Left ventricle myocardium superior (tissue), 1 donor: ENCODE data around the gene TXN2. TPM values are rescaled to one million over a fixed set of nuclear protein-coding genes. Genes with fewer than 3 reads are reported as not detected.
"Not testable (repeated sequence)": the region's sequence is repeated elsewhere in the genome, so short reads cannot be mapped to it uniquely, and the experiment has no call there.

Experiments
- ATAC-seq: fragments of 200-7000 bp; cut with Tn5 transposase; one replicate; pipeline ENCODE4 v1.9.1; 2020; ENCODE audit warnings: mild to moderate bottlenecking, moderate library complexity
- DNase-seq: peaks from one replicate; pipeline ENCODE4 v3.0.0-alpha.2; 2020
- intact Hi-C: fragments of 100-400 bp; cut with micrococcal nuclease; formaldehyde crosslinking; loops from one replicate; pipeline ENCODE4 v1.11.0; 2022
- total RNA-seq: library from RNA; stranded (reverse); fragmentation: NEBNext Ultra II Directional; extraction: Animal tissue kit (Norgen Biotek cat#: 25700); gene quantifications from one replicate; pipeline ENCODE4 v1.2.1, GENCODE V29; 2021
- donor health status: DM: no; HTN: yes; CAD: no; lungs with severe emphysema.

The TXN2 gene
- total RNA-seq, 1 donor from 2014 or later: 131 TPM

DNA sequence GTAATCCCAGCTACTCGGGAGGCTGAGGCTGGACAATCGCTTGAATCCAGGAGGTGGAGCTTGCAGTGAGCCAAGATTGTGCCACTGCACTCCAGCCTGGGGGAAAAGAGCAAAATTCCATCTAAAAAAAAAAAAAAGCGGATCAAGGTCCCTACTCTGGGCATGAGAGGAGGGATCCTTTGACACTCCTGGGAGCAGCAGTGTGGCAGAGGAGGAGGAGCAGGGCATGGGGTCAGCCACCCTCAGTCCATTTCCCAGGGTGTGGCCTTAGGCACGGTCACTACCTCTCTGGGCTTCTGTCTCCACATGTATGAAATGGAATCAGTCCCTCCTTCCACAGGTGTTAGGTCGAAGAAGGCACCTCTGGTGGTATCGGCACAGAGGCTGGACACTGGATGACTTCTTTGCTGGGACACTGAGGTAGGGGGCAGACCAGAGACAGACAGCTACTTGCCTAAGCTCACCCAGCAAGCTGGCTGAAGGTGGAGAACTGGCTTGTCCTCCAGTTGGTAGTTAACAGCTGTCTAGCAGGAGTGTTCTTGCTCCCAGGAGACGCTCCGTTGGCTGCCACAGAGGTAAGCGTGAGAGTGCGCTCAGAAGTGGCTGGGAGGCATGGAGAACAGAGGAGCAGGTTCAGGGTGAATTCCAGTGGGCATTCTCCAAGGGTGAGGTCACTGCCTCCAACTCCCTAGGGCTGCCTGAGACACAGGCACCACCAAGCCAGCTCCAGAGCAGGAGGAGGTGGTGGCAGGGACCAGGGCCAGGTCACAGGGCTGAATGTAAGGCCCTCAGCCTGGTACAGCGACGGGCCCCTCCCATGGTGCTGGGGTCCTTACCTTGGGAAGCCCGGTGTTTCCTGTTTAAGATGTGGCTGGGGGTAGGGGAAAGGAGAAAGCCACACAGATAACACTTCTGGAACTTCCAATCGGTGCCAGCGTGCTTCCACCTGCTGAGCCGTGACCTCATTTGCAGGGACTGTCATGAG is 19.5 kb downstream of the TXN2 start:
- DNase-seq (peak; percentile 48), ATAC-seq (peak; percentile 48)
- intact Hi-C loops: no loop called here

DNA sequence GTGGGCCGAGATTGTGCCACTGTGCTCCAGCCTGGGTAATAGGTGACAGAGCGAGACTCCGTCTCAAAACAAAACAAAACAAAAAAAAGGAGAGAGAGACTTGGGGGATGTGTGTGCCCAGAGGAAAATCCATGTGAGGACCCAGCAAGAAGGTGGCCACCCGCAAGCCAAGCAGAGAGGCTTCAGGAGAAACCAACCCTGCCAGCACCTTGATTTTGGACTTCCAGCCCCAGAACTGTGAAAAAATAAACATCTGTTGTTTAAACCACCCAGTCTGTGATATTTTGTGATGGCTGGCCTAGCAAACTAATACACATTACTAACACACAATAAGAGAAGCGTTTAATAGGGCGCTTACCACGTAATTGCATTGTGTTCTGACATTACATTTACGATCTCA is 21.2 kb downstream of the TXN2 start:
- no peak for DNase-seq
- ATAC-seq: no peak
- intact Hi-C loops: no loop called here

DNA sequence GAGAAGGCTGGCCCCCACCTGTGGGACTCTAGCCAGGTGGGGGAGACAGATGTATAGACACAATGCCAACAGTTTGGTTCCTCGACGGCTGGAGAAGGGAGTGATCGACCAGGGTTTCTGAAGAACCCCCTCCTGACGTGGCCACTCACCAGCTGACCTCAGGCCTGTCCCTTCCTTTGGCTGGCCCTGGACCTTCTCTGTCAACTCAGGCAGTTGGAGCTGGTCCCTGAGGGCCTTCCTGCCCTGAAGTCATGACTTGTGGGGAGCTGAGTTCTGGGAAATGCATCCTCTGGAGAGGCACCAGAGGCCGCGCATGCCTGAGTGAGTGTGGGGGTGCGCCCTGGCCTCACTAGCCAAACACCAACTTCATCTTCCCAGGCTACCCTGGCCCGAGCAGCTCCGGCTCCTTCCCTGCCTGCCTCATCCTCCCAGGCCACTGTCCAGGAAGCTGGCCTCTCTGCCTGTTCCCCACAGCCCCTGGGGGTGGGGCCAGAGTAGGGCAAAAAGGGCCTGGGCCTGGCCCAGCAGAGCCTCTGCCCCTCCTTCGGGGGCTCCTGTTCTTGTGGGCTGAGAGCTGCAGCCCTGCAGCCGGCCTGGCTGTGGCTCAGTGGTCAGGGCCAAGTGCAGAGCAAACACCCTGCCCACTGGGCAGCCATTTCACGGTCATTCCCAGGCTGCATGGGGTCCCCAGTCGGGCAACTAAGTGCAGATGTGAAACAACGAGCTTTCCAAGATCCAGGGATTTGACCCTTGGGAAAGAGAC is 23.6 kb downstream of the TXN2 start:
- DNase-seq (peak; percentile 77), ATAC-seq (peak; percentile 28)
- intact Hi-C loops: loop anchor here (10.0 kb wide), 1 partner anchor 73 kb away; the partner anchor contains the start of gene MYH9

DNA sequence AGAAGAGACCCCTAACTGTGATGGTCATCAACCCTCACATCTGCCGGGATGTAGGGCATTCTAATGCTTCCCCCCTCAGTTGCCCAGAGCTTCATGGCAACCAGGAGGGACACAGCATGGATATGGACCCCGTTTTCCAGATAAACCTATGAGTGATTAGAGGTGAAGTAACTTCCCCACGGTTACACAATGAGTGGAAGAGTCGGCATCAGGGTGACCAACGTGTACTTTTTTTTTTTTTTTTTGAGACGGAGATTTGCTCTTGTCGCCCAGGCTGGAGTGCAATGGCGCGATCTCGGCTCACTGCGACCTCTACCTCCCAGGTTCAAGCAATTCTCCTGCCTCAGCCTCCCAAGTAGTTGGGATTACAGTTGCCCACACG is 25.0 kb downstream of the TXN2 start:
- DNase-seq (no peak), ATAC-seq (no peak)
- intact Hi-C loops: loop anchor here (10.0 kb wide), 1 partner anchor 72 kb away; the partner anchor contains the start of gene MYH9

DNA sequence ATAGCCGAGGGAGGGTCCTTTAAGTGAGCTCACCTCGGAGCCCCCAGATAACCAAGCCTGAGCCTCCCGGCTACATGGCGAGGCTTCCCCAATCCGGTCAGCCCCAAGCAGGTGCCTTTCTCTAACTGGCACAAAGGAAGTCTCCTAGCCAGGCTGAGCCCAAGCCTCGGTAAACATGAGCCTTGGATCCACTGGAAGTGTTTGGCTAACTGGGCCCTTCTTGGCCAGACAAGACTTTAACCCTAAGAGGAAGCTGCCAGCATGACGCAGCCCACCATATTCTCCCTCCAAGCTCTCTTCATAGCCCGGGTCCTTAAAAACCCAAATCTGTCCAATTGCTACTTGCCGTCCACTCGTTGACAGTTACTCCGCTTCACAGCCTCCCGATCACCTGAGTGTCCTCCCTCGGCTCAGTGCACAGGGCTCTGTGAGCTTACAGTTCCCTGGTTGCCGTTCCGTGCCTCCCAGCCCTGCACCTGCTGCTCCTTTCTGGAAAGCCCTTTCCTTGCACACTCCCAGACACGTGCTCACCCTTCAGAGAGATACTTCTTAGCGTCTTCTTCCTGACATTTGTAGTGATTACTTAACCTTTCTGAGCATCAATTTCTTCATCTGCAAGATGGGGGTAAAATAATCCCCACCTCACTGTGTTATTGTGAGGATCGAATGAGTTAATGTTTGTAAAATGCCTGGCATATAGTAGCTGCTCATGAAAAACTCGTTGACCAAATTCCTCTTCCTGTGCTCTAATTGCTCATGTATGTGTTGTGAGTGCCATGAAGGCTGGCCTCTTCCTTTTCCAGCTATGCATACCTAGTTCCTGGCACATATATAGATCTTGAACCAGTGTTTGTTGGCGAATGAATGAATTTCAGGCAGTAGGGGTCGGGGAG is 25.6 kb downstream of the TXN2 start:
- DNase-seq (no peak), ATAC-seq (peak; percentile 4)
- intact Hi-C loops: loop anchor here (10.0 kb wide), 1 partner anchor 71 kb away; the partner anchor contains the start of gene MYH9

DNA sequence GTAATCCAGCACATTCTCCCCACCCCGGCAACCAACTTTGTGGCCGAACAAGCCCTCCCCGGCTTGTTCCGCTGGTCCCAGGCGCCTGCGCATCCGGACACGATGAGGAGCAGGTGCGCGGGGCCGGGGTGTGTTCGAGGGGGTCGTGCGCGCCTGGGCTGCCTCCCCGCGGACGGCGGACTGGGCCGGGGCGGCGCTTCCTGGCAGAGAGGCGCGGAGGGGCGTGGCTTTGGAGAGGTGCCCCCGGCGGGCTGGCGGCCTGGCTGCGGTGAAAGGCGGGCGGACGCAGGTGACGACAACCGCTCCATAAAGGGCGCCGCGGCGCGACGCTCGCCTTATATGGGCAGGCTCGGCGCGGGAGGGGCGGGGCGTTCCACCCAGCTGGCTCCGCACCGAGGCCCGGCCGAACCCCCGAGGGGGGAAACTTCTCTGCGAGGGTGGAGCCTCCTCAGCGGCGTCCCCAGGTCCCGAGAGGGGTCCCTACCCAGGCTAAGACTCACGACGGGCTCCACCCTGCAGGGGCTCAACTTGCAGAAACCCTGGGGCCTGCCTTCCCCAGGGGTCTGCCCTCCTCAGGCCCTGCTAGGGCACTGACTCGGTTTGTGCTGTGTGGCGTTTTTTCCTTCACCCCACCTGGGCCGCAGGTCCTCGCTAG is 26.4 kb downstream of the TXN2 start:
- intact Hi-C loops: loop anchor here (10.0 kb wide), 1 partner anchor 70 kb away; the partner anchor contains the start of gene MYH9
- peak; percentile 89 for ATAC-seq
- DNase-seq: peak; percentile 97

DNA sequence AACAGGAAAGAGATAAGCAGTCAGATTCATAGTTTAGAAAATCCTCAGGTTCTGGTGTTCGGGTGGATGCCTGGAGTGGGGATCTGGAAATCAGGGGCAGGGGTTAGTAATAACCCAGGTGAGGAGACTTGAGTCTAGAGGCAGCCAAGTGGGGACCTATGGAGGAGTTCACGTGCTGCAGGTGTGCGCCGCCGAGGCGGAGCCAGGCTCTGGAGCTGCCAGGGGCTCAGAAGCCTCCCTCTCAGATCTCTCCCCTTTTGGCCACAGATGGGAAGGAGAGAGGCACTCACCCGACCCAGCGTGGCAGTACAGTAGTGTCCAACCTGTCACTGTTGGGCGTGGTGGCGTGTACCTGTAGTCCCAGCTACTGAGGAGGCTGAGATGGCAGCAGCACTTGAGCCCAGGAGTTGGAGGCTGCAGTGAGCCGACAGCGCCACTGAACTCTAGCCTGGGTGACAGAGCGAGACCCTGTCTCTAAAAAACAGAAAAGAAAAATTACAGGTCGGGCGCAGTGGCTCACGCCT is 27.5 kb downstream of the TXN2 start:
- no peak for ATAC-seq
- intact Hi-C loops: loop anchor here (10.0 kb wide), 1 partner anchor 69 kb away; the partner anchor contains the start of gene MYH9

DNA sequence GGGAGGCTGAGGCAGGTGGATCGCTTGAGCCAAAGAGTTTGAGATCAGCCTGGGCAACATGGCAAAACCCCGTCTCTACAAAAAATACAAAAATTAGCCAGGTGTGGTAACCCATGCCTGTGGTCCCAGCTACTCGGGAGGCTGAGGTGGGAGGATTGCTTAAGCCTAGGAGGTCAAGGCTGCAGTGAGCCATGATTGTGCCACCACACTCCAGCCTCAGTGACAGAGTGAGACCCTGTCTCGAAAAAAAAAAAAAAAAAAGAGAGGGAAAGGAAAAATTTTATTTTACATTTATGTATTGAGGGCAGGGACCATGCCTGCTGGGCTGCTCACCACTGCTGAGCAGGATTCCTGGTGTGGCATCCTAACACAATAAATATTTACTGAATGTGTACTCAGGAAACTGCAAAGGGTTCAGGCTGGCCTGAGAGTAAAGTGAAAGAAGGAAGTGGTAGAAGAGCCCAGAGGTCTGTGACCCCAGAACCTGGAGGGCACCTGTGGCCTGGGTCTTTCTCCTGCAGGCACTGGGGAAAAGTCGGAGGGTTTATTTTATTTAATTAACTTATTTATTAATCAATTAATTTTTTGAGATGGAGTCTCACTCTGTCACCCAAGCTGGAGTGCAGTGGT is 28.3 kb downstream of the TXN2 start:
- ATAC-seq: not testable (repeated sequence)
- intact Hi-C loops: loop anchor here (10.0 kb wide), 1 partner anchor 68 kb away; the partner anchor contains the start of gene MYH9

More for the DNA sequence above, 27.5 kb downstream of the TXN2 start:
- DNase-seq: no peak

DNA sequence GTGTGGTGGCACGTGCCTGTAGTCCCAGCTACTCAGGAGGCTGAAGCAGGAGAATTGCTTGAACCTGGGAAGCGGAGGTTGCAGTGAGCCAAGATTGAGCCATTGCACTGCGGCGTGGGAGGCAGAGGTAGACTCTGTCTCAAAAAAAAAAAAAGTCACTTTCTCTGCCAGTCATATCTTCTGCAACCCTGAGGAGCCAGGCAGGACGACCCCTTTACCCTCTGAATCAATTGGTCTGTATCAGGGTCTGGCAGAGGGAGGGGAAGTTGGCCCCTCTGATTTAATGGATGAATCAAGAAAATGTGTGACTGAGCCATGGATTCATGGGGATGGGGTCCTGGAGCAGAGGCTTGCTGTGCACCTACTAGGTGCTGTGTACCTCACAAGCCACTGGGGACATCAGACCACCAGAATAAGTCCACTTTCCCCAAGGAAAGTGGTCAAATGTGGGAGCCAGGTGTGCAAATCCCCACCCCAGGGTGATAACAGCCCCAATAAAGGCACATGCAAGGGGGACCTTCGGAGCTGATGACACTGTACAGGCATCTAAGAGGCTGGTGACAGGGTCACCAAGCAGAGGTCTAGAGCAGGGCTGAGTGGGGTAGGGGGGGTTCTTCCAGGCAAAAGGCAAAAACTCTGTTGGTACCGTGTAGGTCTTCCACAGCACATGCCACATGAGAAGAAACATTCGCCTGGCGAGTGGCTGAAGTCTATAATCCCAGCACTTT is 29.0 kb downstream of the TXN2 start:
- intact Hi-C loops: loop anchor here (10.0 kb wide), 1 partner anchor 68 kb away; the partner anchor contains the start of gene MYH9
- ATAC-seq: no peak

More for the DNA sequence above, 28.3 kb downstream of the TXN2 start:
- not testable (repeated sequence) for DNase-seq

DNA sequence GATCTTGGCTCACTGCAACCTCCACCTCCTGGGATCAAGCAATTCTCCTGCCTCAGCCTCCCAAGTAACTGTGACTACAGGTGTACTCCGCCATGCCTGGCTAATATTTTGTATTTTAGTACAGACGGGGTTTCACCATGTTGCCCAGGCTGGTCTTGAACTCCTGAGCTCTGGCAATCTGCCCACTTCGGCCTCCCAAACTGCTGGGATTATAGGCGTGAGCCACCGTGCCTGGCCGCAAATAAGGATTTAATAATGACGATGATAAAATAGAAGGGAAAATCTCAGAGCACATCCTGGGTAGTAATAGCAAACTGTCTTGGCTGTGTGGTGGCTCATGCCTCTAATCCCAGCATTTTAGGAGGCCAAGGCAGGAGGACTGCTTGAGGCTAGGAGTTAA is 30.5 kb downstream of the TXN2 start:
- not testable (repeated sequence) for DNase-seq, ATAC-seq
- intact Hi-C loops: loop anchor here (10.0 kb wide), 1 partner anchor 66 kb away; the partner anchor contains the start of gene MYH9

More for the DNA sequence above, 29.0 kb downstream of the TXN2 start:
- no peak for DNase-seq

DNA sequence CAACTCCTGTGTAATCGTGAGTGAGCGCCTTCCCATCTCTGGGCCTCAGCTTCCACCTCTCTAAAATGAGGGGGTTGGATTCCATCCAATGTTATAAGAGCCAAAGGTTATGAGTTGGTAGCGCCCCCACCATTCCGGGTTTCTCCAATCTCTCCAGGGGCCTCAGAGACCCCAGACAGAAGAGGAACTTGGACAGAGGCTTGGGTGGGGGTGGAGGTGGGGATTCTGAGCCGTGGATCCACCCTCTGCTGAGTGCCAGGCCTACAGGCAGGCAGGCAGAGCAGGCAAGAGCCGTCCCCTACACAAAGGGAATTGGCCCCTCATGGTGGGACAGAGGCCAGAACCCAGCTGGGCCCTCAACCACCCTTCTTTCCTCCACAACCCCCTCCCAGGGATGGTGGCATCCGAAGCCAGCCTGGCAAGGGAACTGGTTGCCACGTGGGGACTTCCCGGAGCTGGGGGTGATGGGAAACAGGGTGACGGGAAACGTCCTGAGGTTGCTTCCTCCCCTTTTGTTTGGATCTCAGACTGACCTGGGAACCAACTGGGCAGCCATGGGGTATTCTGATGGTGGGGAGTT is 31.8 kb downstream of the TXN2 start:
- DNase-seq: no peak
- intact Hi-C loops: loop anchor here (10.0 kb wide), 1 partner anchor 65 kb away; the partner anchor contains the start of gene MYH9

DNA sequence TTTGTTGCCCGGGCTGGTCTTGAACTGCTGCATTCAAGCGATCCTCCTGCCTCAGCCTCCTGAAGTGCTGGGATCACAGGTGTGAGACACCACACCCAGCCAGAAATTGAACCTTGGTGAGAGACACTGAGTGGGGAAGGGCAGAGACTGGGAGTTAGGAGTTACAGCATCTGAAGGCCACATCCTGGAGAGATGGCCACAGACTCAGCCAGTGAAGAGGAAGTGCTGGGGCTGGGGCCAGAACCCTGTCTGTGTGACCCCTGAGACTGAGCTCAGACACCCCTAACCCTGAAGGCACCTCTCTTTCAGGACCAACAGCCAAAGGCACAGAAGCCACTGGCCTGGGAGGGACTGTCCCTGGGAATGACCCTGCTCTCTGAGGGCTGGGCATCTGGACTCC is 33.8 kb downstream of the TXN2 start:
- intact Hi-C loops: no loop called here
- DNase-seq (no peak), ATAC-seq (no peak)

More for the DNA sequence above, 31.8 kb downstream of the TXN2 start:
- no peak for ATAC-seq

DNA sequence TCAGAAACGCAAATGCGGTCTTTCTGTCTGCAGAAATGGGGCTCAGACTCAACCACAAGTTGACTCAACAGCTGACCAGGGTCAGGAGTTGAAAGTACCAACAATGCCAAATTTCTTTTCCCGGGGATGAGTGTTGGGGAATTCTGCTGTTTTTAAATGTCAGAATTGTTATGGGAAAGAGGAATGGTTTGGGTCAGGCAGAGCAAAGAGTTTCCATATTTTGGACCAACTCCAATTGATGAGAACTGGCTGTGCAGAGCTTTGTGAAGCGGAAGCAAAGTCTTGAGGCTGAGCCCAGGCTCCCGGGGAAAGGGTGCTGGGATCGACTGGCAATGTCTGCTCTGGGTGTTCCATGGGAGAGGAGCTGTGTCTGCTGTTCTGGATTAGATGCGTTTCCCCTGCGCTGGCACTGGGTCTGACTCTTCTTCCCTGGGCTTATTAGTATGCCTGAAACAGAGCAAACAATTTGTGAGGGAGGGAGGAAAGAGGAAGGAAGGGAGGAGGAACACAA is 36.2 kb downstream of the TXN2 start:
- intact Hi-C loops: no loop called here
- ATAC-seq (peak; percentile 74), DNase-seq (peak; percentile 72)

DNA sequence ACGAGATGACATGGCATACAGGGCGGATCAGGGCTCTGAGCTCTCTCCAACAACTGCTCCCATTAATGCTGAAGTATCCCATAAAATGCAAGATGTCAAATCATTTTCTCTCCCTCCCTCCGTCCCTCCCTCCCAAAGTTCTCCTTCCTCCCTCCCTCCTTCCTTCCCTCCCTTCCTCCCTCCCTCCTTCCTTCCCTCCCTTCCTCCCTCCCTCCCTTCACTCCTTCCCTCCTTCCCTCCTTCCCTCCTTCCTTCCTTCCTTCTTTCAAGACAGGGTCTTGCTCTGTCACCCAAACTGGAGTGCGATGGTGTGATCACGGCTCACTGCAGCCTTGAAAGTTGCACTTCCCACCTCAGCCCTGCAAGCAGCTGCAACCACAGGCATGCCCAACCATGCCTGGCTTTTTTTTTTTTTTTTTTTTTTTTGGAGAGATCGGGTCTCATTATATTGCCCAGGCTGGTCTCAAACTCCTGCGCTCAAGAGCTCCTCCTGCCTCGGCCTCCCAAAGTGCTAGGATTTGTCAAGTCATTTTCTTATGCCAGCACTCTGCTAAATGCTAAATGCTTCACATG is 38.2 kb downstream of the TXN2 start:
- DNase-seq: no peak
- intact Hi-C loops: no loop called here
- ATAC-seq: no peak

DNA sequence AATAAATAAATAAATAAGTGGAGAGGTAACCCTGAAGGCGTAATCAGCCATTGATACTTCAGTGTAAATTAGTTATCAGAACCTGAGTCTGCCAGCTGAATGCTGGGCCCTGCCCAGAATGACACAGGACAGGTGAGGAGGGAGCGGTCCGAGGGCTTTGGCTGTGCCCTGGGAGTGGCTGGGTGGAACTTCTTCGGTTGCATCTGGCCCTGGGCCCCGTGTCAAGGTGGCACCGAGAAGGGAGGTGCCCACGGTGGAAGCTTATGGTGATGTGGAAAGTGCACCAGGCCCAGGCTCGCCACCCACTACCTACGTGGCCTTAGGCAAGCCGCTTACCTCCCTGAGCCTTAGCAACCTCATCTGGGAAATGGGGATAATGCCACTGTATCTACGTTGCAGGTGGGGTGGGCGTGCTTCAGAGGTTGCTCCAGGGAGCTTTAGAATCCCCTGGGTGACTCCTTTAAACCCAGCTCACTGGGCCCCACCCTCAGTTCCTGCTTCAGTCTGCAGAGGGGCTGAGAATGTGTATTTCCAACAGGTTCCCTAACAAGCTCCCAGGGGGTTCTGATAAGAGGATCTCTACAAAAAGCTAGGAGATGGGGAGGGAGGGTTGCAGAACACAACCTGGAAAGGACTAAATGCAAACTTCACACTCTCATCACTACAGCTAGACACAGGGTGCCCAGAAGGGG is 38.8 kb downstream of the TXN2 start:
- DNase-seq: no peak
- no peak for ATAC-seq
- intact Hi-C loops: no loop called here
